ENCODE results near the gene RPS6KA6.

RPS6KA6 gene

DNA sequence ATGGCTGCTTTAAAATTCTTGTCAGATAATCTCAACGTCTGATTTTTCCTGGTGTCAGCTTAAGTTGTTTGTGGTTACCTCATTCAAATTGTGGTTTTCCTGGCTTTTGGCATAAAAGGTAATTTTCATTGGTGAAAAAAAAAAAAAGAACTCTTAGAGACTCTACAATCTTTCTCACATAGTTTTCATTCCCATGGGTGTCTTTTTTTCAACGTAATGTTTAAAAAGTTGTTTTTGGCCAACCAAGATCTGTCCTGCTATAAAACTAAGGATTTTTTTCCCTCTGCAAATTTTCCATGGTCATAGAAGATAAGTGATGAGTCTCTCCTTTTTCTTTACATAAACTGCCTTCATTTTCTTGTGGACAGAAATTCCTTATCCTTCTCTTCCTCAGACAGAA, 28.9 kb upstream of the RPS6KA6 start:
- no peak for DNase-seq (ENCODE audit: low spot score)
- TF ChIP-seq, protein P1, sequence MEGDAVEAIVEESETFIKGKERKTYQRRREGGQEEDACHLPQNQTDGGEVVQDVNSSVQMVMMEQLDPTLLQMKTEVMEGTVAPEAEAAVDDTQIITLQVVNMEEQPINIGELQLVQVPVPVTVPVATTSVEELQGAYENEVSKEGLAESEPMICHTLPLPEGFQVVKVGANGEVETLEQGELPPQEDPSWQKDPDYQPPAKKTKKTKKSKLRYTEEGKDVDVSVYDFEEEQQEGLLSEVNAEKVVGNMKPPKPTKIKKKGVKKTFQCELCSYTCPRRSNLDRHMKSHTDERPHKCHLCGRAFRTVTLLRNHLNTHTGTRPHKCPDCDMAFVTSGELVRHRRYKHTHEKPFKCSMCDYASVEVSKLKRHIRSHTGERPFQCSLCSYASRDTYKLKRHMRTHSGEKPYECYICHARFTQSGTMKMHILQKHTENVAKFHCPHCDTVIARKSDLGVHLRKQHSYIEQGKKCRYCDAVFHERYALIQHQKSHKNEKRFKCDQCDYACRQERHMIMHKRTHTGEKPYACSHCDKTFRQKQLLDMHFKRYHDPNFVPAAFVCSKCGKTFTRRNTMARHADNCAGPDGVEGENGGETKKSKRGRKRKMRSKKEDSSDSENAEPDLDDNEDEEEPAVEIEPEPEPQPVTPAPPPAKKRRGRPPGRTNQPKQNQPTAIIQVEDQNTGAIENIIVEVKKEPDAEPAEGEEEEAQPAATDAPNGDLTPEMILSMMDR (IDR thresholded peaks at IDR 0.05; ENCODE audit: extremely low read depth, insufficient read depth, missing control alignments) = no peak
- in situ Hi-C loops (cut with MboI; ENCODE audit: low pct_unique_long_range_greater_than_20kb, low sequenced_read_pairs, unreplicated experiment) = no loop called here

GRCh38 chrX:84216406-84216805, 28.4 kb upstream of the RPS6KA6 start:
- in situ Hi-C loops (cut with MboI; ENCODE audit: low pct_unique_long_range_greater_than_20kb, low sequenced_read_pairs, unreplicated experiment) = no loop called here
- TF ChIP-seq, protein P1 (IDR thresholded peaks at IDR 0.05; ENCODE audit: extremely low read depth, insufficient read depth, missing control alignments) = no peak
- no peak for DNase-seq (ENCODE audit: low spot score)

DNA sequence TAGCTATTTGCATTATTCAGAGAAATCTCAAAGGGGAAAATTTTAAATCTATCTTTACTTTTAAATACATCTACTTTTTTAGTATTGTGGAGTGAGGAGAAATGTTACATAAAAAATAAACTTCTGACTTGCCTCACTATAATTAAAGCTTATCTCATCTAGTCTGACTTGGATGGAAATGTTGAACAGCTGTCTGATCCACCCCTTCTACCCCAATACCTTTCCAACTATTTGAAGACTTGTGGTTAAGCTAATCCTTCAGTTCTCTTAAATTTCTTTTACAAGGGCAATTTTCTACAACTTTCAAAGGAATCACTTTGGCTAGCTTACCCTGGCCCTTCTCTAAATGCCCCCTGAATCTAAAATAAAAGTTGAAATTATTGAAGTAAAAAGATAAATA, 17.3 kb upstream of the RPS6KA6 start:
- in situ Hi-C loops (cut with MboI; ENCODE audit: low pct_unique_long_range_greater_than_20kb, low sequenced_read_pairs, unreplicated experiment) = no loop called here
- TF ChIP-seq, protein P1 (IDR thresholded peaks at IDR 0.05; ENCODE audit: extremely low read depth, insufficient read depth, missing control alignments) = no peak
- no peak for DNase-seq (ENCODE audit: low spot score)

- no peak for DNase-seq (ENCODE audit: low spot score)
- TF ChIP-seq, protein P1 (IDR thresholded peaks at IDR 0.05; ENCODE audit: extremely low read depth, insufficient read depth, missing control alignments) = no peak
- in situ Hi-C loops (cut with MboI; ENCODE audit: low pct_unique_long_range_greater_than_20kb, low sequenced_read_pairs, unreplicated experiment) = no loop called here
These were observed 11.7 kb upstream of the RPS6KA6 start for GRCh38 chrX:84199688-84200087.

DNA sequence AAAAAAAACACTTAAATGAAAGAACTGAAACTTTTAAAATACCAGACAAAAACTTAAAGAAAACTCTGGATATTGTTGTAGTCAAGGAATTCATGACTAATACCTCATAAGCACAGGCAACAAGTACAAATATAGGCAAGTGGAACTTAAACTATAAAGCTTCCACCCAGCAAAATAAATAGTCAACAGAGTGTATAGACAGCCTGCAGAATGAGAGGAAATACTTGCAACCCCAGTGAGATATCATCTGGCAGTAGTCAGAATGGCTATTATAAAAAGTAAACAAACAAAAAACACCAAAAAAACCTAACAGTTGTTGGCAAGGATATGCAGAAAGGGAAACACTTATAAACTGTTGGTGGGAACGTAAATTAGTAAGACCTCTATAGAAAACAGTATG, 9.6 kb upstream of the RPS6KA6 start:
- DNase-seq (ENCODE audit: low spot score) = no peak
- in situ Hi-C loops (cut with MboI; ENCODE audit: low pct_unique_long_range_greater_than_20kb, low sequenced_read_pairs, unreplicated experiment) = no loop called here
- TF ChIP-seq, protein P1 (IDR thresholded peaks at IDR 0.05; ENCODE audit: extremely low read depth, insufficient read depth, missing control alignments) = no peak

GRCh38 chrX:84192006-84192405, 4.0 kb upstream of the RPS6KA6 start:
- TF ChIP-seq, protein P1 (IDR thresholded peaks at IDR 0.05; ENCODE audit: extremely low read depth, insufficient read depth, missing control alignments) = no peak
- no peak for DNase-seq (ENCODE audit: low spot score)
- in situ Hi-C loops (cut with MboI; ENCODE audit: low pct_unique_long_range_greater_than_20kb, low sequenced_read_pairs, unreplicated experiment) = no loop called here

- no peak for DNase-seq (ENCODE audit: low spot score)
- in situ Hi-C loops (cut with MboI; ENCODE audit: low pct_unique_long_range_greater_than_20kb, low sequenced_read_pairs, unreplicated experiment) = no loop called here
These were observed 1.1 kb upstream of the RPS6KA6 start for GRCh38 chrX:84189125-84189524.

More at GRCh38 chrX:84189125-84189524, 1.1 kb upstream of the RPS6KA6 start:
- TF ChIP-seq, protein P1 (IDR thresholded peaks at IDR 0.05; ENCODE audit: extremely low read depth, insufficient read depth, missing control alignments) = no peak

Measured in GM13977 (cell line).